GM13977 (cell line): ENCODE measurements around the gene CCND1.

Experiments
- DNase-seq: peaks from one replicate; pipeline ENCODE4 v3.0.0; 2012; ENCODE audit warnings: low spot score
- in situ Hi-C: fragments of 300-500 bp; cut with MboI; formaldehyde crosslinking; loops from one replicate; pipeline ENCODE4 v1.12.0; 2022; ENCODE audit warnings: low sequenced_read_pairs, low pct_unique_long_range_greater_than_20kb, mixed read lengths, inconsistent platforms; ENCODE audit not compliant: unreplicated experiment
- TF ChIP-seq, protein P1 (sequence below): IDR thresholded peaks from 2 replicates; pipeline ENCODE4 v1.5.1; 2012; ENCODE audit warnings: mild to moderate bottlenecking, control low read depth; ENCODE audit not compliant: insufficient read depth; ENCODE audit errors: extremely low read depth, missing control alignments

CCND1 gene

DNA sequence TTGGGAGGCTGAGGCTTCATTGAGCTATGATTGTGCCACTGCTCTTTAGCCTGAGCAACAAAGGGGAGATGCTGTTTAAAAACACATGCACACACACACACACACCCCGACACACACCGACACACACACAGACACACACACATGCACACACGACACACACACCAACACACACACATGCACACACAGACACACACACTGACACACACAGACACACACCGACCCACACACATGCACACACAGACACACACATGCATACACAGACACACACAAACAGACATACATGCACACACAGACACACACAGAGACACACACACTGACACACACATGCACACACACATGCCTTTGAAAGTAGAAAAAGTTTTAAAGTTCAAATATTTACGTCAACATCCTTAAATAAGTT is 39.7 kb downstream of the CCND1 start:
- in situ Hi-C loops = loop anchor here (25.0 kb wide), 1 partner anchor 507 kb away; no protein-coding TSS in a partner anchor
- DNase-seq = no peak

DNA sequence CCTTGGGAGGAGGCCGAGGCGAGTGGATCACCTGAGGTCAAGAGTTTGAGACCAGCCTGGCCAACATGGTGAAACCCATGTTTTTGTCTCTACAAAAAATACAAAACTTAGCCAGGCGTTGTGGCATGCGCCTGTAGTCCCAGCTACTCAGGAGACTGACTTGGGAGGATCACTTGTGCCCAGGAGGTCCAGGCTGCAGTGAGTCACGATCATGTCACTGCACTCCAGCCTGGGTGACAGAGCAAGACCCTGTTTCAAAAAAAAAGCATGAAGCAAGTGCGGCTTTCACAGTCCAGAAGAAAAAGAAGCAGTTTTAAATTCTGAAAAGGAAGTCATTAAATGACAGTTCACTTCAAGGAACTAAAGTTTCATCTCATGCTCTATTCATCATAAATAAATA is 41.3 kb downstream of the CCND1 start:
- no peak for DNase-seq
- TF ChIP-seq, protein P1, sequence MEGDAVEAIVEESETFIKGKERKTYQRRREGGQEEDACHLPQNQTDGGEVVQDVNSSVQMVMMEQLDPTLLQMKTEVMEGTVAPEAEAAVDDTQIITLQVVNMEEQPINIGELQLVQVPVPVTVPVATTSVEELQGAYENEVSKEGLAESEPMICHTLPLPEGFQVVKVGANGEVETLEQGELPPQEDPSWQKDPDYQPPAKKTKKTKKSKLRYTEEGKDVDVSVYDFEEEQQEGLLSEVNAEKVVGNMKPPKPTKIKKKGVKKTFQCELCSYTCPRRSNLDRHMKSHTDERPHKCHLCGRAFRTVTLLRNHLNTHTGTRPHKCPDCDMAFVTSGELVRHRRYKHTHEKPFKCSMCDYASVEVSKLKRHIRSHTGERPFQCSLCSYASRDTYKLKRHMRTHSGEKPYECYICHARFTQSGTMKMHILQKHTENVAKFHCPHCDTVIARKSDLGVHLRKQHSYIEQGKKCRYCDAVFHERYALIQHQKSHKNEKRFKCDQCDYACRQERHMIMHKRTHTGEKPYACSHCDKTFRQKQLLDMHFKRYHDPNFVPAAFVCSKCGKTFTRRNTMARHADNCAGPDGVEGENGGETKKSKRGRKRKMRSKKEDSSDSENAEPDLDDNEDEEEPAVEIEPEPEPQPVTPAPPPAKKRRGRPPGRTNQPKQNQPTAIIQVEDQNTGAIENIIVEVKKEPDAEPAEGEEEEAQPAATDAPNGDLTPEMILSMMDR = no peak
- in situ Hi-C loops = loop anchor here (25.0 kb wide), 1 partner anchor 505 kb away; no protein-coding TSS in a partner anchor

More for the DNA sequence above, 39.7 kb downstream of the CCND1 start:
- TF ChIP-seq, protein P1 = no peak

DNA sequence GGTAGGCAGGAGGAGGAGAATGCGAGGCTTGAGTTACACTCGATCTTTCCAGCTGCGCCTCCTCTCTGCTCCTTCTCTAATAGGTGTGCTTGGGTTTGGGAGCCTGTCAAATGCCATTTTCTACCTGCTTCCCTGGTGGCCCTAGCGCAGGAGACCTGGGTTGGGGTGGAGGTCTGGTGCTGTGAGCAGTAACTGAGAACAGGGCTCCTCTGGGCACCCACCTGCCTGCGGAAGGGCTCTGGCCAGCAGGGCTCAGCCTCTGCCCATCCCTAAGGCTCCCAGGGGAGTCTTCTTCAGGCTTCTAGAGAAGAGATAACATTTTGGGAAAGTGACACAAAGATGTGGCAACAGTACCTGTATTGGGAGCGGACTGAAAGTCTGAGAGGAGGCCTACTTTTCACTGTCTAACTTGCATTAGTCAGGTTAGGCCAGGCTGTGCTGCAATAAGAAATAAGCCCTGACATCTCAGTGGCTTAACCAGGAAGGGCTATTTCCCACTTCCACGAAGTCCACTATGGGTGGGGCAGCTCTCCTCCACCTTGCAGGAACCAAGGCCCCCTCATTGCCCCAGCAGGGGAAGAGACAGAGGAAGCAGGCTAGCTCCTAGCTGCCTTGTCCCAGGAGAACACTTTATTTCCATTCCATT is 41.8 kb downstream of the CCND1 start:
- DNase-seq = no peak
- TF ChIP-seq, protein P1 = no peak
- in situ Hi-C loops = loop anchor here (25.0 kb wide), 1 partner anchor 504 kb away; no protein-coding TSS in a partner anchor

DNA sequence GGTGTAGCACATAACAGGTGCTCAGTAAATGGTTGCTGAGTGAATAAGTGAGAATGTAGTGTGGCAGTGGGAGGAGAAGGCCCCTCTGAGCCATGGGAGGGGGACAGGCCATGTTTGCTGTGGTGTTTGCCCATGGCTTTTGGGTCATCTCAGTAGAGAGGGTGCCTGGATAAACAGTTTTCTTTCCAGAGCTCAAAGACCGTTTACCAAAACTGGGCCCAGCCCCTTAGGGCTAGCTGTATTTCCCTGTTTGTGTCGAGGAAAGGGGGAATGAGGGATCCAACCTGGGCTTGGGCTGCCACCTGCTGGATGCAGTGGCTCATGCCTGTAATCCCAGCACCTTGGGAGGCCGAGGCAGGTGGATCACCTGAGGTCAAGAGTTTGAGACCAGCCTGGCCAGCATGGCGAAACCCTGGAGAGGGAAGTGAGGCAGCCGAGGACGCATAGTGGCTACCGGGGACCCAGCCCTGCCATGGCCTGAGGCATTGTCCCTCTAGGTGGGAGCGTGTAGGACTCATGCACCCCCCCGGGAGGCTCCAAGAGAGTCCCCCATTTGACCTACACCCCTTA is 42.9 kb downstream of the CCND1 start:
- TF ChIP-seq, protein P1 = peak; percentile 58
- no peak for DNase-seq
- in situ Hi-C loops = loop anchor here (25.0 kb wide), 1 partner anchor 503 kb away; no protein-coding TSS in a partner anchor

DNA sequence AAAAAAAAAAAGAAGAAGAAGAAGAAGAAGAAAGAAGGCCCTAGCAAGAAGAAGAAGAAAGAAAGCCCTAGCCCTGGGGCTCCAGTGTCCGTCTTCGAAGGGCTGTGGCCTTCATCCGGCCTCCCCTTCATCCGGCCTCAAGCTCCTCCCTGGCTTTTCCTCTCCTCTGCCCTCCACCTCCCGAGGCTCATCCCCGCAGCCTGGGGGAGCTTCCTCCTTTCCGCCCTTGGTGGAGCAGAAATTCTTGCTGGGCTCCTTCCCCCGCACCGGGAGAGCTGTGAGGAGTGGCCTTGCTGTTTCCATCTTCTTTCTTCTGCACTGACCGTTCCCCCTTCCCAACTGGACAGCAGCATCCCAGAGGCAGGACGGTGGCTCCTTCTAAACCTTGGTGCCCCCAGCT is 43.7 kb downstream of the CCND1 start:
- DNase-seq = no peak
- TF ChIP-seq, protein P1 = no peak
- in situ Hi-C loops = loop anchor here (25.0 kb wide), 1 partner anchor 503 kb away; no protein-coding TSS in a partner anchor

DNA sequence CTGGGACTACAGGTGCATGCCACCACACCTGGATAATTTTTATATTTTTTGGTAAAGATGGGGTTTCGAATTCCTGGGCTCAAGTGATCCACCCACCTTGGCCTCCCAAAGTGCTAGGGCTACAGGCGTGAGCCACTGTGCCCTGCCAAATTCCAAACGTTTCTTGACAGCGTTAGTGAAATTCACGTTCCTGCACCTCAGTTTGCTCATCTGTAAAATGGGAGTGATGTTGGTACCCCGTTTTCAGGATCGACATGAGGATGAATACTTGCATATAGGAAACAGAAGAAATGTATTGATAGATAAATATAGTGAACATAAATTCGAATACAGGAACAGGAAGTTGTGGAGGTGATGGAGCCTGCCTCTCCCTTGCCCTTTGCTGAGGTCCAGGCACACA is 44.4 kb downstream of the CCND1 start:
- no peak for DNase-seq
- in situ Hi-C loops = loop anchor here (25.0 kb wide), 1 partner anchor 502 kb away; no protein-coding TSS in a partner anchor
- TF ChIP-seq, protein P1 = no peak
